ENCODE results near the gene RABEP1. TPM values are rescaled to one million over a fixed set of nuclear protein-coding genes. Genes with fewer than 3 reads are reported as not detected.

The RABEP1 gene
- polyA plus RNA-seq, 1 experiment: 14.9 TPM

DNA sequence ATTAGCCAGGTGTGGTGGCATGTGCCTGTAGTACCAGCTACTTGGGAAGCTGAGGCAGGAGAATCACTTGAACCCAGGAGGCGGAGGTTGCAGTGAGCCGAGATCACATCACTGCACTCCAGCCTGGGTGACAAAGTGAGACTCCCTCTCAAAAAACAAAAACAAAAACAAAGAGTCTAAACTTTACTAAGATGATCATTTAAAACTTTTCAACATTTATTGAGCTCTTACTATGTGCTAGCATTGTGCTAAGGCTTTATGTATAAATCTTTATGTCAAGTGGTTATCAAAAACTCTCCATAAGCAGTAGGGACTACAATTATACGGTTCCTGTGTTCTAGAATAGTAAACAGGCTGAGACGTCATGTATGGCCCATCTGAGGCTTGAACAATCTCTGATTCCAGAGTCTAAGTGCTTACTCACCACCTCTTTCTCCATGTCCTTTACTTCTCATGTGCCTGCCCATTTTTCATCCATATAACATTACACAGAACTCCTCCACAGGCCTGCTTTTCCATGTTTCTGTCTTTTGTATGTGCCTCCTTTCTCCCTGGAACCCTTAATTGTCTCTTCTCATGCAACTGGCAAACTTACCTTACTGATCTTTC lies 70.7 kb downstream of the RABEP1 start:
- ChIA-PET CTCF (no interaction called here), POLR2A (interaction anchor here (0.7 kb wide), 1 partner anchor 1012 kb away, joined by 4 read pairs; no protein-coding TSS in a partner anchor)
- Histone ChIP-seq H3K27me3 (ENCODE audit: control insufficient read depth, insufficient read depth, low read length) (no peaks in the 10 kb centered on the region), H3K4me3 (ENCODE audit: low read depth, low read length) (no peak overlapping the region), H3K36me3 (ENCODE audit: control insufficient read depth, insufficient read depth, low read length) (peaks cover 5% of the 10 kb centered on the region; the same call in 1 of the 2 replicates)
- no peak for DNase-seq (ENCODE audit: low read depth)
- TF ChIP-seq CTCF (IDR thresholded peaks at IDR 0.05; ENCODE audit: insufficient read depth, low read depth, low read length): no peak

GRCh38 chr17:5354310-5354709 lies 72.2 kb downstream of the RABEP1 start:
- ChIA-PET POLR2A (no interaction called here), CTCF (no interaction called here)
- no peaks in the 10 kb centered on the region for H3K27me3 ChIP-seq (ENCODE audit: control insufficient read depth, insufficient read depth, low read length)
- no peak for DNase-seq (ENCODE audit: low read depth)
- no peak for TF ChIP-seq CTCF (IDR thresholded peaks at IDR 0.05; ENCODE audit: insufficient read depth, low read depth, low read length)
- H3K4me3 ChIP-seq (ENCODE audit: low read depth, low read length): no peak overlapping the region
- H3K36me3 ChIP-seq (ENCODE audit: control insufficient read depth, insufficient read depth, low read length): peaks cover 9% of the 10 kb centered on the region

GRCh38 chr17:5354886-5355415 lies 72.9 kb downstream of the RABEP1 start:
- ChIA-PET CTCF (no interaction called here), POLR2A (no interaction called here)
- H3K36me3 ChIP-seq (ENCODE audit: control insufficient read depth, insufficient read depth, low read length): peaks cover 9% of the 10 kb centered on the region
- TF ChIP-seq CTCF (IDR thresholded peaks at IDR 0.05; ENCODE audit: insufficient read depth, low read depth, low read length): no peak
- H3K27me3 ChIP-seq (ENCODE audit: control insufficient read depth, insufficient read depth, low read length): no peaks in the 10 kb centered on the region
- DNase-seq (ENCODE audit: low read depth): no peak
- no peak overlapping the region for H3K4me3 ChIP-seq (ENCODE audit: low read depth, low read length)

- DNase-seq (ENCODE audit: low read depth): peak; percentile 19
- Histone ChIP-seq H3K36me3 (ENCODE audit: control insufficient read depth, insufficient read depth, low read length) (peaks cover 8% of the 10 kb centered on the region), H3K27me3 (ENCODE audit: control insufficient read depth, insufficient read depth, low read length) (no peaks in the 10 kb centered on the region), H3K4me3 (ENCODE audit: low read depth, low read length) (no peak overlapping the region)
- CTCF ChIA-PET: interaction anchor here (0.8 kb wide), 1 partner anchor 14 kb away, joined by 3 read pairs; no protein-coding TSS in a partner anchor
- TF ChIP-seq CTCF (IDR thresholded peaks at IDR 0.05; ENCODE audit: insufficient read depth, low read depth, low read length): no peak
- POLR2A ChIA-PET: no interaction called here
Observed at GRCh38 chr17:5355421-5356129, 73.5 kb downstream of the RABEP1 start.

DNA sequence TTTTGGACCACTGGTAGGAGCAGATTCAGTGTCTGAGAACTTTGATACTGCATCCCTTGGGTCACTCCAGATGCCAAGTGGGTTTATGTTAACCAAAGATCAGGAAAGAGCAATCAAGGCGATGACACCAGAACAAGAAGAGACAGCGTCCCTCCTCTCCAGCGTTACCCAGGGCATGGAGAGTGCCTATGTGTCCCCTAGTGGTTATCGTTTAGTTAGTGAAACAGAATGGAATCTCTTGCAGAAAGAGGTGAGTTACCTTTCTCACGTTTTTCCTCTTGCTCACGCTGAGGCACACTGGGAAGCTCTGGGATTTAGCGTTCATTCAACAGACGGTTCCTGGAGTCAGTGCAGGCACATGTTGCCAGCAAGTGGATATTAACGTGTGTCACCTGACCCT lies 79.3 kb downstream of the RABEP1 start:
- TF ChIP-seq CTCF (IDR thresholded peaks at IDR 0.05; ENCODE audit: insufficient read depth, low read depth, low read length): no peak
- no peak overlapping the region for H3K4me3 ChIP-seq (ENCODE audit: low read depth, low read length)
- ChIA-PET POLR2A (no interaction called here), CTCF (interaction anchor here (1.5 kb wide), 1 partner anchor 11 kb away, joined by 3 read pairs; no protein-coding TSS in a partner anchor)
- DNase-seq (ENCODE audit: low read depth): no peak
- peaks cover 12% of the 10 kb centered on the region for H3K36me3 ChIP-seq (ENCODE audit: control insufficient read depth, insufficient read depth, low read length)
- H3K27me3 ChIP-seq (ENCODE audit: control insufficient read depth, insufficient read depth, low read length): no peaks in the 10 kb centered on the region
